ENCODE data around the gene IL13RA2. TPM values are rescaled to one million over a fixed set of nuclear protein-coding genes. Genes with fewer than 3 reads are reported as not detected.

Gene IL13RA2
- total RNA-seq, 1 experiment from 2014 or later = not detected

- intact Hi-C loops (cut with micrococcal nuclease; ENCODE audit: unreplicated experiment) = no loop called here
- CTCF ChIA-PET = interaction anchor here (0.6 to 0.9 kb wide), 2 partner anchors 13 to 62 kb away, joined by 3 read pairs; no protein-coding TSS in a partner anchor
- Mint-ChIP-seq H3K27ac (ENCODE audit: unreplicated experiment) (peak overlapping the region; percentile 1), H3K27me3 (ENCODE audit: unreplicated experiment) (no peaks in the 10 kb centered on the region), H3K4me3 (ENCODE audit: low read depth, unreplicated experiment) (no peak overlapping the region), H3K4me1 (ENCODE audit: low read depth, unreplicated experiment) (peaks cover 9% of the 10 kb centered on the region), H3K36me3 (ENCODE audit: insufficient read depth, unreplicated experiment) (peaks cover 6% of the 10 kb centered on the region), H3K9me3 (ENCODE audit: low read depth, unreplicated experiment) (no peaks in the 10 kb centered on the region)
- no peak for TF ChIP-seq CTCF (IDR thresholded peaks at IDR 0.05; ENCODE audit: unreplicated experiment)
- no TSS peak for BruUV-seq (replicated peaks)
- DNase-seq = peak; percentile 64
These were observed 13.2 kb upstream of the IL13RA2 start for GRCh38 chrX:115030625-115031024.

- no peak for DNase-seq
- CTCF ChIA-PET = interaction anchor here (0.5 to 0.9 kb wide), 3 partner anchors 12 to 1200 kb away, joined by 3 read pairs; no protein-coding TSS in a partner anchor
- Mint-ChIP-seq H3K4me1 (ENCODE audit: low read depth, unreplicated experiment) (peaks cover 9% of the 10 kb centered on the region), H3K27ac (ENCODE audit: unreplicated experiment) (peak overlapping the region; percentile 1), H3K36me3 (ENCODE audit: insufficient read depth, unreplicated experiment) (peaks cover 6% of the 10 kb centered on the region), H3K9me3 (ENCODE audit: low read depth, unreplicated experiment) (no peaks in the 10 kb centered on the region), H3K27me3 (ENCODE audit: unreplicated experiment) (no peaks in the 10 kb centered on the region), H3K4me3 (ENCODE audit: low read depth, unreplicated experiment) (no peak overlapping the region)
- intact Hi-C loops (cut with micrococcal nuclease; ENCODE audit: unreplicated experiment) = no loop called here
- no peak for TF ChIP-seq CTCF (IDR thresholded peaks at IDR 0.05; ENCODE audit: unreplicated experiment)
- BruUV-seq (replicated peaks) = no TSS peak
These were observed 12.6 kb upstream of the IL13RA2 start for GRCh38 chrX:115029869-115030570.

- Mint-ChIP-seq H3K27me3 (ENCODE audit: unreplicated experiment) (no peaks in the 10 kb centered on the region), H3K4me3 (ENCODE audit: low read depth, unreplicated experiment) (no peak overlapping the region), H3K4me1 (ENCODE audit: low read depth, unreplicated experiment) (peaks cover 9% of the 10 kb centered on the region), H3K9me3 (ENCODE audit: low read depth, unreplicated experiment) (no peaks in the 10 kb centered on the region), H3K27ac (ENCODE audit: unreplicated experiment) (peak overlapping the region; percentile 1), H3K36me3 (ENCODE audit: insufficient read depth, unreplicated experiment) (peaks cover 6% of the 10 kb centered on the region)
- TF ChIP-seq CTCF (IDR thresholded peaks at IDR 0.05; ENCODE audit: unreplicated experiment) = no peak
- CTCF ChIA-PET = interaction anchor here (0.5 to 0.7 kb wide), 2 partner anchors 970 to 1200 kb away, joined by 3 read pairs; no protein-coding TSS in a partner anchor
- no peak for DNase-seq
- BruUV-seq (replicated peaks) = no TSS peak
- intact Hi-C loops (cut with micrococcal nuclease; ENCODE audit: unreplicated experiment) = no loop called here
These were observed 12.0 kb upstream of the IL13RA2 start for GRCh38 chrX:115029440-115029839.

- H3K9me3 Mint-ChIP-seq (ENCODE audit: low read depth, unreplicated experiment) = no peaks in the 10 kb centered on the region
- CTCF ChIA-PET = interaction anchor here (0.7 kb wide), 1 partner anchor 75 kb away, joined by 3 read pairs; no protein-coding TSS in a partner anchor
- no peak for TF ChIP-seq CTCF (IDR thresholded peaks at IDR 0.05; ENCODE audit: unreplicated experiment)
- no peaks in the 10 kb centered on the region for H3K36me3 Mint-ChIP-seq (ENCODE audit: insufficient read depth, unreplicated experiment)
- H3K4me3 Mint-ChIP-seq (ENCODE audit: low read depth, unreplicated experiment) = no peak overlapping the region
- DNase-seq = no peak
- intact Hi-C loops (cut with micrococcal nuclease; ENCODE audit: unreplicated experiment) = loop anchor here (2.0 kb wide), 1 partner anchor 47 kb away; no protein-coding TSS in a partner anchor
- H3K4me1 Mint-ChIP-seq (ENCODE audit: low read depth, unreplicated experiment) = peaks cover 37% of the 10 kb centered on the region
- no TSS peak for BruUV-seq (replicated peaks)
- no peak overlapping the region for H3K27ac Mint-ChIP-seq (ENCODE audit: unreplicated experiment)
- no peaks in the 10 kb centered on the region for H3K27me3 Mint-ChIP-seq (ENCODE audit: unreplicated experiment)
These were observed 6.4 kb upstream of the IL13RA2 start for GRCh38 chrX:115023811-115024210.

Data from Calu3 (cell line).